GM12874 (cell line): ENCODE measurements around the gene C2orf78.
A peak's percentile ranks its signal among the peaks of the same experiment; 100 is the strongest.

Experiments used
- CTCF ChIP-seq: IDR thresholded peaks from 2 replicates; pipeline ENCODE4 v1.5.1; 2011; ENCODE audit warnings: low read depth, mild to moderate bottlenecking, control low read depth, low read length, moderate library complexity; ENCODE audit not compliant: insufficient read depth

C2orf78 gene

GRCh38 chr2:73844087-73844486 is 60.1 kb downstream of the C2orf78 start:
- TF ChIP-seq CTCF: no peak

GRCh38 chr2:73850009-73850408 is 66.0 kb downstream of the C2orf78 start:
- no peak for TF ChIP-seq CTCF

GRCh38 chr2:73851274-73851673 is 67.3 kb downstream of the C2orf78 start:
- peak; percentile 48; the same call in 1 of the 2 replicates for TF ChIP-seq CTCF

- no peak for TF ChIP-seq CTCF
Measured at GRCh38 chr2:73852020-73852419, 68.0 kb downstream of the C2orf78 start.

GRCh38 chr2:73855526-73855925 is 71.5 kb downstream of the C2orf78 start:
- TF ChIP-seq CTCF: no peak

GRCh38 chr2:73856214-73856613 is 72.2 kb downstream of the C2orf78 start:
- TF ChIP-seq CTCF: no peak

- no peak for TF ChIP-seq CTCF
Measured at GRCh38 chr2:73859721-73860586, 76.0 kb downstream of the C2orf78 start.
